ENCODE results near the gene RELN. TPM values are rescaled to one million over a fixed set of nuclear protein-coding genes. Genes with fewer than 3 reads are reported as not detected.
A peak's percentile ranks its signal among the peaks of the same experiment; 100 is the strongest.

Gene RELN
- total RNA-seq, 1 experiment from 2014 or later: 0.31 TPM

DNA sequence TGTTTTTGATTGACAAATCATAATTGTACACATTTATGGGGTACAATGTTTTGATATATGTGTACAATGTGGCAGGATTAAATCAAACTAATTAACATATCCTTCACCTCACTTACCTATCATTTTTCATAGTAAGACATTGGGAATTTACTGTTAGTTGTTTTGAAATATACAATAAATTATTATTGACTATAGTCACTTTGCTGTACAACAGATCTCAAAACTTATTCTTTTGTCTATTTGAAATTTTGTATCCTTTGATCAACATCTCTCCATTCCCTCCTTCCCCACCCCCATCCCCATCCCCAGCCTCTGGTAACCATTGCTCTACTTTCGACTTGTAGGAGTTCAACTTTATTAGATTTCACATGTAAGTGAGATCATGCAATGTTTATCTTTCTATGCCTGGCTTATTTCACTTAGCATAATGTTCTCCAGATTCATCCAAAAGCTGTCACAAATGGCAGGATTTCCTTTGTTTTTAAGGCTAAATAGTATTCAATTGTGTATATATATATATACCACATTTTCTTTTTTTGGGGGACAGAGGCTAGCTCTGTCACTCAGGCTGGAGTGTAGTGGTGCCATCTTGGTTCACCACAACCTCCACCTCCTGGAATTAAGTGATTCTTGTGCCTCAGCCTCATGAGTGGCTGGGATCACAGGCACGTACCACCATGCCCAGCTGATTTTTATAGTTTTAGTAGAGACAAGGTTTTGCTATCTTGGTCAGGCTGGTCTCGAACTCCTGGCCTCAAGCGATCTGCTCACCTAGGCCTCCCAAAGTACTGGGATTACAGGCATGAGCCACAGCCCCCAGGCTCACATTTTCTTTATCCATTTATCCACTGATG lies 520.1 kb downstream of the RELN start:
- Mint-ChIP-seq H3K36me3 (ENCODE audit: insufficient read depth, unreplicated experiment) (no peaks in the 10 kb centered on the region), H3K9me3 (ENCODE audit: low read depth, unreplicated experiment) (no peaks in the 10 kb centered on the region), H3K27ac (ENCODE audit: unreplicated experiment) (no peak overlapping the region), H3K4me3 (ENCODE audit: low read depth, unreplicated experiment) (no peak overlapping the region), H3K27me3 (ENCODE audit: unreplicated experiment) (no peaks in the 10 kb centered on the region), H3K4me1 (ENCODE audit: low read depth, unreplicated experiment) (no peaks in the 10 kb centered on the region)
- intact Hi-C loops (cut with micrococcal nuclease; ENCODE audit: unreplicated experiment): no loop called here
- CTCF ChIA-PET: no interaction called here
- no TSS peak for BruUV-seq (replicated peaks)
- no peak for DNase-seq
- TF ChIP-seq, protein P1, sequence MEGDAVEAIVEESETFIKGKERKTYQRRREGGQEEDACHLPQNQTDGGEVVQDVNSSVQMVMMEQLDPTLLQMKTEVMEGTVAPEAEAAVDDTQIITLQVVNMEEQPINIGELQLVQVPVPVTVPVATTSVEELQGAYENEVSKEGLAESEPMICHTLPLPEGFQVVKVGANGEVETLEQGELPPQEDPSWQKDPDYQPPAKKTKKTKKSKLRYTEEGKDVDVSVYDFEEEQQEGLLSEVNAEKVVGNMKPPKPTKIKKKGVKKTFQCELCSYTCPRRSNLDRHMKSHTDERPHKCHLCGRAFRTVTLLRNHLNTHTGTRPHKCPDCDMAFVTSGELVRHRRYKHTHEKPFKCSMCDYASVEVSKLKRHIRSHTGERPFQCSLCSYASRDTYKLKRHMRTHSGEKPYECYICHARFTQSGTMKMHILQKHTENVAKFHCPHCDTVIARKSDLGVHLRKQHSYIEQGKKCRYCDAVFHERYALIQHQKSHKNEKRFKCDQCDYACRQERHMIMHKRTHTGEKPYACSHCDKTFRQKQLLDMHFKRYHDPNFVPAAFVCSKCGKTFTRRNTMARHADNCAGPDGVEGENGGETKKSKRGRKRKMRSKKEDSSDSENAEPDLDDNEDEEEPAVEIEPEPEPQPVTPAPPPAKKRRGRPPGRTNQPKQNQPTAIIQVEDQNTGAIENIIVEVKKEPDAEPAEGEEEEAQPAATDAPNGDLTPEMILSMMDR (IDR thresholded peaks at IDR 0.05; ENCODE audit: unreplicated experiment): no peak

DNA sequence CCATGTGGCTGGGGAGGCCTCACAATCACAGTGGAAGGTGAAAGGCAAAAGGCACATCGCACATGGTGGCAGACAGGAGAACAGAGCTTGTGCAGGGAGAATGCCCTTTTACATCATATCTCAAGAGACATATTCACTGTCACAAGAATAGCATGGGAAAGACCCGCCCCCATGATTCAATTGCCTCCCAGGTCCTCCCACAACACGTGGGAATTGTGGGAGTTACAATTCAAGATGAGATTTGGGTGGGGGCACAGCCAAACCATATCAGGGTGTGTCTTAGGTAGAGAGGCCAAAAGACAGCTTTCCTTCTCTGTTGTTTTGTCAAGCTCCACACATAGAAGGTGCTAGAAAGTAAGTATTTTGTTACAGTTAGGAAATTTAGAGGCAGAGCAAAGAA lies 522.6 kb downstream of the RELN start:
- intact Hi-C loops (cut with micrococcal nuclease; ENCODE audit: unreplicated experiment): no loop called here
- CTCF ChIA-PET: interaction anchor here (0.5 kb wide), 1 partner anchor 136 kb away, joined by 4 read pairs; no protein-coding TSS in a partner anchor
- H3K9me3 Mint-ChIP-seq (ENCODE audit: low read depth, unreplicated experiment): no peaks in the 10 kb centered on the region
- no TSS peak for BruUV-seq (replicated peaks)
- TF ChIP-seq, protein P1 (IDR thresholded peaks at IDR 0.05; ENCODE audit: unreplicated experiment): no peak
- H3K36me3 Mint-ChIP-seq (ENCODE audit: insufficient read depth, unreplicated experiment): no peaks in the 10 kb centered on the region
- H3K27me3 Mint-ChIP-seq (ENCODE audit: unreplicated experiment): peaks cover 17% of the 10 kb centered on the region
- H3K4me1 Mint-ChIP-seq (ENCODE audit: low read depth, unreplicated experiment): no peaks in the 10 kb centered on the region
- no peak for DNase-seq
- H3K27ac Mint-ChIP-seq (ENCODE audit: unreplicated experiment): no peak overlapping the region
- H3K4me3 Mint-ChIP-seq (ENCODE audit: low read depth, unreplicated experiment): no peak overlapping the region

DNA sequence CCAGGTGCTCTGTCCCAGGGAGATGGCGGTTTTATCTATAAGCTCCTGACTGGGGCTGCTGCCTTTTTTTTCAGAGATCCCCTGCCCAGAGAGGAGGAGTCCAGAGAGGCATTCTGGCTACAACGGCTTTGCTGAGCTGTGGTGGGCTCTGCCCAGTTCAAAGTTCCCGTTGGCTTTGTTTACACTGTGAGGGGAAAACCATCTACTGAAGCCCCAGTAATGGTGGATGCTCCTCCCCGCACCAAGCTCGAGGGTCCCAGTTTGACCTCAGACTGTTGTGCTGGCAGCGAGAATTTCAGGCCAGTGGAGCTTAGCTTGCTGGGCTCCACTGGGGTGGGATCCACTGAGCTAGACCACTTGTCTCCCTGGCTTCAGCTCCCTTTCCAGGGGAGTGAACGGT lies 527.1 kb downstream of the RELN start:
- Mint-ChIP-seq H3K27me3 (ENCODE audit: unreplicated experiment) (peaks cover 17% of the 10 kb centered on the region), H3K36me3 (ENCODE audit: insufficient read depth, unreplicated experiment) (no peaks in the 10 kb centered on the region), H3K4me1 (ENCODE audit: low read depth, unreplicated experiment) (no peaks in the 10 kb centered on the region), H3K9me3 (ENCODE audit: low read depth, unreplicated experiment) (no peaks in the 10 kb centered on the region), H3K27ac (ENCODE audit: unreplicated experiment) (no peak overlapping the region), H3K4me3 (ENCODE audit: low read depth, unreplicated experiment) (no peak overlapping the region)
- no TSS peak for BruUV-seq (replicated peaks)
- DNase-seq: no peak
- intact Hi-C loops (cut with micrococcal nuclease; ENCODE audit: unreplicated experiment): no loop called here
- TF ChIP-seq, protein P1 (IDR thresholded peaks at IDR 0.05; ENCODE audit: unreplicated experiment): no peak
- CTCF ChIA-PET: no interaction called here

DNA sequence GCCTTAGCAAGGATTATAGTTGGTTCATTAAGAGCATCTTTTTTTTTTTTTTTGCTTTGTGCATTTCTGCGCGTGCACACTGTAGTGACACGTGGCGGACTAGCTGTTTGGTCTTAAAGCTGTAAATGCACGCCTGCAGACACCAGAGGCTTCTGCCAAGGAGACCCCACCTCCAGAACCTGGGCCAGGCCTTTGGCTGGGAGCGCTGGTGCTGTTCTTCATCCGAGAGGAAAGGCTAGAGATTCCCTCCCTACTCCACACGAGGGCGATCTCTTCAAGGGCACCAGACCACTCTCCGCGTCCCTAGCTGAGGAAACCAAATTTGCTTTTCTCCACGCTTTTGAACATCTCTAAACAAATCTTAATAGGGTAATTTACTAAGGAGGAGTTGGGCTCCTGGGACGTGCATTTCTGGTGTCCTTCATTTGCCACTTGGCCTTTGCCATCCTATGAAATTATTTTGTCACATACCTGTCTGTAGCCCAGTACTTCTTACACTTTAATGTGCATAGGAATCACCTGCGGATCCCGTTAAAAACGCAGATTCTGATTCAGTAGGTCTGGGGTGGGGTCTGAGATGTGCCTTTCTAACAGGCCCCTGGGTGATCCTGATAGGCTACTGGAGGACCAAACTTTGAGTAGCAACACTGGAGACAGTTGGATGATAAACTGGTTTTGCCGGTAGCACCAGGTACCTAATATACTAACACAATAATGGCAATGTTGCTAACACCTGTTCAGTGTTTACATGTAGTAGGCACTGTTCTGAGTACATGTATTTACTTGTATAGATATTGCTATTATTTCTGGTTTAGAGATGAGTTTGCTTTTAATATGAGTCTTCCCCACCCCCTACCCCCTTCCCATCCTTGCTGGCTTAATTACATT lies 542.1 kb downstream of the RELN start:
- intact Hi-C loops (cut with micrococcal nuclease; ENCODE audit: unreplicated experiment): loop anchor here (5.0 kb wide), 1 partner anchor 75 kb away; no protein-coding TSS in a partner anchor
- Mint-ChIP-seq H3K27ac (ENCODE audit: unreplicated experiment) (no peak overlapping the region), H3K4me1 (ENCODE audit: low read depth, unreplicated experiment) (no peaks in the 10 kb centered on the region), H3K9me3 (ENCODE audit: low read depth, unreplicated experiment) (peaks cover 7% of the 10 kb centered on the region), H3K36me3 (ENCODE audit: insufficient read depth, unreplicated experiment) (no peaks in the 10 kb centered on the region), H3K27me3 (ENCODE audit: unreplicated experiment) (peaks cover 61% of the 10 kb centered on the region), H3K4me3 (ENCODE audit: low read depth, unreplicated experiment) (no peak overlapping the region)
- CTCF ChIA-PET: interaction anchor here (0.6 to 0.8 kb wide), 4 partner anchors 9 to 306 kb away, joined by 3 to 6 read pairs (median 4); no protein-coding TSS in a partner anchor
- no TSS peak for BruUV-seq (replicated peaks)
- TF ChIP-seq, protein P1 (IDR thresholded peaks at IDR 0.05; ENCODE audit: unreplicated experiment): peak; percentile 46
- peak; percentile 60 for DNase-seq

Measured in Calu3 (cell line).